DOHH2 (cell line): ENCODE results near the gene STIP1.

Source experiments
- H3F3A ChIP-seq: fragments of 200-600 bp; sonication (generic), shearing (Covaris generic); 2 replicates; pipeline ENCODE4 v1.6.0; 2016; ENCODE audit warnings: antibody characterized with exemption, mild to moderate bottlenecking; ENCODE audit not compliant: control insufficient read depth, insufficient read depth
- H3K27ac ChIP-seq: fragments of 200-600 bp; sonication (generic); 2 replicates; pipeline ENCODE4 v1.5.1; 2014; ENCODE audit warnings: low read depth, mild to moderate bottlenecking, low read length, moderate library complexity
- H3K27me3 ChIP-seq: fragments of 200-600 bp; sonication (generic); 2 replicates; pipeline ENCODE4 v1.6.1; 2014; ENCODE audit warnings: mild to moderate bottlenecking, low read length, mixed read lengths; ENCODE audit not compliant: control insufficient read depth
- H3K36me3 ChIP-seq: fragments of 200-600 bp; sonication (generic); 2 replicates; pipeline ENCODE4 v1.6.1; 2014; ENCODE audit warnings: mild to moderate bottlenecking, low read length, moderate library complexity, mixed read lengths; ENCODE audit not compliant: control insufficient read depth
- H3K4me1 ChIP-seq: fragments of 200-600 bp; sonication (generic); 2 replicates; pipeline ENCODE4 v1.6.1; 2014; ENCODE audit warnings: mild to moderate bottlenecking, low read length, mixed read lengths; ENCODE audit not compliant: control insufficient read depth
- H3K4me2 ChIP-seq: fragments of 200-600 bp; sonication (generic); 2 replicates; pipeline ENCODE4 v1.6.0; 2014; ENCODE audit warnings: mild to moderate bottlenecking, low read length, moderate library complexity
- H3K4me3 ChIP-seq: fragments of 200-600 bp; sonication (generic); 2 replicates; pipeline ENCODE4 v1.5.1; 2014; ENCODE audit warnings: mild to moderate bottlenecking, low read length, mixed read lengths
- H3K79me2 ChIP-seq: fragments of 200-600 bp; sonication (generic); 2 replicates; pipeline ENCODE4 v1.6.1; 2014; ENCODE audit warnings: mild to moderate bottlenecking, low read length, mixed read lengths; ENCODE audit not compliant: control insufficient read depth
- H3K9me2 ChIP-seq: fragments of 200-600 bp; sonication (generic); replicated peaks from 2 replicates; pipeline ENCODE4 v1.6.1; 2014; ENCODE audit warnings: mild to moderate bottlenecking, low read length, mixed read lengths; ENCODE audit not compliant: control insufficient read depth
- H3K9me3 ChIP-seq: fragments of 200-600 bp; sonication (generic); 2 replicates; pipeline ENCODE4 v1.6.1; 2014; ENCODE audit warnings: antibody characterized with exemption, low read length, mixed read lengths; ENCODE audit not compliant: control insufficient read depth, insufficient read depth
- H4K20me1 ChIP-seq: fragments of 200-600 bp; sonication (generic); 2 replicates; pipeline ENCODE4 v1.6.0; 2014; ENCODE audit warnings: low read depth, mild to moderate bottlenecking, antibody characterized with exemption, low read length, moderate library complexity; ENCODE audit not compliant: control insufficient read depth, insufficient read depth
- EZH2phosphoT487 ChIP-seq: fragments of 200-600 bp; sonication (generic); IDR thresholded peaks from 2 replicates; pipeline ENCODE4 v1.6.1; 2017; ENCODE audit warnings: borderline replicate concordance, mild to moderate bottlenecking, antibody characterized with exemption, low read length, moderate library complexity, mixed read lengths
- TF ChIP-seq, protein P1 (sequence below): fragments of 200-600 bp; sonication (generic); IDR thresholded peaks from one replicate; pipeline ENCODE4 v1.5.1; 2014; ENCODE audit warnings: antibody characterized with exemption, mild to moderate bottlenecking, low read depth, low read length; ENCODE audit not compliant: poor library complexity, severe bottlenecking

STIP1 gene

DNA sequence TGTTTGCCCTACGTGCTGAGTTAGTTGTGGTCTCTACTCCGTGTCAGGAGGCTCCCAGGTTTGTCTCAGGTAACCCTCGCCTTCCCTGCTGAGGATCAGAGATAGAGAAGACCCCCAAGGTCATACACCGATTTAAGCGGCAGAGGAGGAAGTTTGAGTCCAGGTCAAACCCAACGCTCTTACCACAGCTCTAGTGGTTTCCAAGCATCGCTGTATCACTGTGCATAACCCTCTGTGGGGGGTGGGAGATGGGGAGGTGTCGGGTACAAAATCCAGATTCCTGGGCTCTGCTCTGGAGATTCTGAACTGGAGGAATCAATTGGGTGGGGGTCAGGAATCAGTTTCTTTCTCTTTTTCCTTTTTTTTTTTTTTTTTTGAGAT, 45.0 kb downstream of the STIP1 start:
- H3K4me1 ChIP-seq = peaks cover 78% of the 10 kb centered on the region
- peak overlapping the region; percentile 94 for H3K27ac ChIP-seq

DNA sequence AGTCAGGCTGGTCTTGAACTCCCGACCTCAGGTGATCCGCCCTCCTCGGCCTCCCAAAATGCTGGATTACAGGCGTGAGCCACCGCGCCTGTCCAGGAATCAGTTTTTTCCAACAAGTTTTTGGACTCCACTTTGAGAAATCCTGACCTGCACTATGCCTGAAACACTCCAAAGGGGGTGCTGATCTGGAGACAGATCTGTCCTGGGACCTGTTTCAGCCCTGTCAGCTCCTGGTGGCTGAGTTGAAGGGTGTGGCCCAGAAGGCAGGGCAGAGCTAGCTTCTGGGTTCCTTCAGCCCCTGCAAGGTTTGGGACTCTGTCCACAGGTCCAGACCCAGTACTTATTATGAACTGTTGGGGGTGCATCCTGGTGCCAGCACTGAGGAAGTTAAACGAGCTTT, 45.6 kb downstream of the STIP1 start:
- Histone ChIP-seq H3F3A (peaks cover 24% of the 10 kb centered on the region), H3K4me3 (peak overlapping the region; percentile 89), H3K9me2 (no peaks in the 10 kb centered on the region), H3K4me1 (peaks cover 78% of the 10 kb centered on the region), H3K9me3 (no peaks in the 10 kb centered on the region), H3K27me3 (no peaks in the 10 kb centered on the region), H3K27ac (no peak overlapping the region), H4K20me1 (no peaks in the 10 kb centered on the region; the same call in 1 of the 2 replicates), H3K4me2 (peak overlapping the region; percentile 97), H3K36me3 (peaks cover 20% of the 10 kb centered on the region), H3K79me2 (peaks cover 48% of the 10 kb centered on the region)
- TF ChIP-seq, protein P1, sequence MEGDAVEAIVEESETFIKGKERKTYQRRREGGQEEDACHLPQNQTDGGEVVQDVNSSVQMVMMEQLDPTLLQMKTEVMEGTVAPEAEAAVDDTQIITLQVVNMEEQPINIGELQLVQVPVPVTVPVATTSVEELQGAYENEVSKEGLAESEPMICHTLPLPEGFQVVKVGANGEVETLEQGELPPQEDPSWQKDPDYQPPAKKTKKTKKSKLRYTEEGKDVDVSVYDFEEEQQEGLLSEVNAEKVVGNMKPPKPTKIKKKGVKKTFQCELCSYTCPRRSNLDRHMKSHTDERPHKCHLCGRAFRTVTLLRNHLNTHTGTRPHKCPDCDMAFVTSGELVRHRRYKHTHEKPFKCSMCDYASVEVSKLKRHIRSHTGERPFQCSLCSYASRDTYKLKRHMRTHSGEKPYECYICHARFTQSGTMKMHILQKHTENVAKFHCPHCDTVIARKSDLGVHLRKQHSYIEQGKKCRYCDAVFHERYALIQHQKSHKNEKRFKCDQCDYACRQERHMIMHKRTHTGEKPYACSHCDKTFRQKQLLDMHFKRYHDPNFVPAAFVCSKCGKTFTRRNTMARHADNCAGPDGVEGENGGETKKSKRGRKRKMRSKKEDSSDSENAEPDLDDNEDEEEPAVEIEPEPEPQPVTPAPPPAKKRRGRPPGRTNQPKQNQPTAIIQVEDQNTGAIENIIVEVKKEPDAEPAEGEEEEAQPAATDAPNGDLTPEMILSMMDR = no peak
- TF ChIP-seq EZH2phosphoT487 = no peak

More for the DNA sequence above, 45.0 kb downstream of the STIP1 start:
- Histone ChIP-seq H3K36me3 (peaks cover 18% of the 10 kb centered on the region), H3K9me3 (no peaks in the 10 kb centered on the region), H3K27me3 (no peaks in the 10 kb centered on the region), H3K4me2 (peak overlapping the region; percentile 97), H3K9me2 (no peaks in the 10 kb centered on the region), H4K20me1 (no peaks in the 10 kb centered on the region; the same call in 1 of the 2 replicates), H3K4me3 (peak overlapping the region; percentile 89), H3K79me2 (peaks cover 50% of the 10 kb centered on the region), H3F3A (peaks cover 24% of the 10 kb centered on the region)
- TF ChIP-seq, protein P1 = no peak
- TF ChIP-seq EZH2phosphoT487 = no peak

DNA sequence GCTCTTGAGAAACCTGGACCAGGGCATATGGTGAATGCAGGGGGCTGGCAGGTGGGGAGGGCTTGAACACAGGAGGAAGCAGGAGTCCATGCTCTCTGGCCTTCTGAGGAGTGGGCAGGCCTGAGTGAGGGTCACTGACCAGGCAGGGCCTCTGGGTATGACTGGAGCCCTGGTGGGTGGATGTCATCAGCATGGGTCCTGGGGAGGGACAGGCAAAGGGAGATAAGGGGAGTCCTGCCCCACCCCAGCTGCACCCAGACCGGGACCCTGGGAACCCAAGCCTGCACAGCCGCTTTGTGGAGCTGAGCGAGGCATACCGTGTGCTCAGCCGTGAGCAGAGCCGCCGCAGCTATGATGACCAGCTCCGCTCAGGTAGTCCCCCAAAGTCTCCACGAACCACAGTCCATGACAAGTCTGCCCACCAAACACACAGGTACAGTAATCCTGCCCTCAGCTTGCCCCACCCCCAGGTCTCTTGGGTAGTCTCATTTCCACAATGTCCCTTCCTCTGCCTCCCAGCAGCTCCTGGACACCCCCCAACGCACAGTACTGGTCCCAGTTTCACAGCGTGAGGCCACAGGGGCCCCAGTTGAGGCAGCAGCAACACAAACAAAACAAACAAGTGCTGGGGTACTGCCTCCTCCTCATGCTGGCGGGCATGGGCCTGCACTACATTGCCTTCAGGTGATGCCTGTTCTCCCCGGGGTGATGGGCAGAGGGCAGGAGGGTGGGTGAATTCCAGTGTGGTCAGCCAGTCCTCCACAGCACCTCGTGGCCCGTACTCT, 46.4 kb downstream of the STIP1 start:
- H3K9me2 ChIP-seq = no peaks in the 10 kb centered on the region
- peaks cover 24% of the 10 kb centered on the region for H3F3A ChIP-seq
- TF ChIP-seq, protein P1 = no peak
- TF ChIP-seq EZH2phosphoT487 = no peak
- peaks cover 39% of the 10 kb centered on the region for H3K79me2 ChIP-seq
- H3K9me3 ChIP-seq = no peaks in the 10 kb centered on the region
- no peaks in the 10 kb centered on the region for H3K27me3 ChIP-seq
- H3K4me3 ChIP-seq = 0 out of 2 replicates have a peak overlapping the region, but pooled peaks have one; percentile 89
- no peak overlapping the region for H3K27ac ChIP-seq
- no peaks in the 10 kb centered on the region; the same call in 1 of the 2 replicates for H4K20me1 ChIP-seq
- peak overlapping the region; percentile 97; the same call in 1 of the 2 replicates for H3K4me2 ChIP-seq
- H3K36me3 ChIP-seq = peaks cover 23% of the 10 kb centered on the region
- H3K4me1 ChIP-seq = peaks cover 76% of the 10 kb centered on the region
